ENCODE data around the gene GNG10. TPM values are rescaled to one million over a fixed set of nuclear protein-coding genes. Genes with fewer than 3 reads are reported as not detected.

Gene GNG10
- total and polyA plus RNA-seq, 2 of the 4 experiments (the other 2 are of a cell fraction) = 48.8 to 72.7 TPM

DNA sequence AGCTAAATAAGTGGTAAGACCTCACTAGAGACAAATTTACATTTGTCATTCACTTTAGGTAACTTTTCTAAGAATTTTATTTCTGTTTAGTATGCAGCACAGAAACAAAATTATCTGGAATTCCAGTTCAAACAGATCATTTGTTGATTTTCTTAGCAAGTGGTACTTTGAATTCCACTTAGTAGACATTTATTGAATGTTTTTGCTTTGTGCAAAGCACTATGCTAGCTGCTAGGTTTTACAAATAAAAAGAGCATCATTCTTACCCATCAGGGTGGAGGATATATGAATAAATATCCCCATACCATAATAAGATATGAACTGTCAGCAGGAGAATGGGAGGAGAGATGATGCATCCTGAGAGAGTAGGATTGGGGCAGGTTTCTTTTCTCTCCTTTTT lies 35.4 kb downstream of the GNG10 start:
- Histone ChIP-seq H3K4me3 (ENCODE audit: insufficient read depth, low read depth, low read length) (no peak overlapping the region), H4K20me1 (ENCODE audit: insufficient read depth, low read length) (no peaks in the 10 kb centered on the region), H2AK5ac (ENCODE audit: low read depth, low read length) (no peak overlapping the region), H3K4me1 (ENCODE audit: control insufficient read depth, insufficient read depth, low read length) (no peaks in the 10 kb centered on the region), H2AK9ac (replicated peaks; ENCODE audit: low read depth, low read length, poor library complexity) (no peak overlapping the region), H3K56ac (ENCODE audit: extremely low read depth, insufficient read depth, low read length) (no peak overlapping the region), H3K23ac (ENCODE audit: low read depth, low read length) (no peak overlapping the region), H2BK5ac (ENCODE audit: low read depth, low read length, poor library complexity, severe bottlenecking) (no peak overlapping the region), H3K14ac (replicated peaks; ENCODE audit: low read depth, low read length) (no peak overlapping the region), H3K36me3 (ENCODE audit: control insufficient read depth, insufficient read depth, low read length) (no peaks in the 10 kb centered on the region), H4K91ac (ENCODE audit: insufficient read depth, low read depth, low read length) (no peak overlapping the region), H3K79me1 (ENCODE audit: low read depth in 1 of 2, low read length in 2 of 2) (peaks cover 0 to 3% of the 10 kb centered on the region in 2 experiments; a peak in 1 of 4 replicates), H3K4me2 (ENCODE audit: low read depth, low read length) (no peak overlapping the region), H4K5ac (ENCODE audit: low read depth, low read length) (no peak overlapping the region), H3K9ac (ENCODE audit: low read depth, low read length) (no peak overlapping the region), H2BK20ac (ENCODE audit: low read depth, low read length) (no peak overlapping the region), H3K4ac (ENCODE audit: low read depth, low read length) (no peak overlapping the region), H3K9me1 (ENCODE audit: insufficient read depth, low read length) (no peaks in the 10 kb centered on the region), H3K27ac (ENCODE audit: insufficient read depth, low read length) (no peak overlapping the region), H2BK15ac (ENCODE audit: low read depth, low read length) (no peak overlapping the region), H3K9me3 (ENCODE audit: control insufficient read depth, insufficient read depth, low read length) (no peaks in the 10 kb centered on the region), H3K27me3 (ENCODE audit: control insufficient read depth, insufficient read depth, low read length) (no peaks in the 10 kb centered on the region), H3K18ac (ENCODE audit: low read depth, low read length) (no peak overlapping the region), H2BK120ac (ENCODE audit: low read depth, low read length) (no peak overlapping the region), H4K8ac (ENCODE audit: low read depth in 2 of 2, low read length in 2 of 2) (no peak overlapping the region), H2AFZ (replicated peaks; ENCODE audit: low read length, poor library complexity) (no peak overlapping the region)
- DNase-seq = no peak
- in situ Hi-C loops (cut with MboI; ENCODE audit: low sequenced_read_pairs) = no loop called here
- no TSS peak for BruUV-seq (replicated peaks)
- dilution Hi-C loops (cut with HindIII; ENCODE audit: low sequenced_read_pairs, unreplicated experiment) = no loop called here
- ChIA-PET CTCF (no interaction called here), POLR2A (ENCODE audit: unreplicated experiment) (no interaction called here)
- TF ChIP-seq MAZ (IDR thresholded peaks at IDR 0.05; ENCODE audit: borderline replicate concordance, low read depth, low read length) (no peak), POLR2A (IDR thresholded peaks at IDR 0.05; ENCODE audit: low read depth, low read length) (no peak), MAFK (IDR thresholded peaks at IDR 0.05; ENCODE audit: low read depth, low read length) (no peak), RCOR1 (IDR thresholded peaks at IDR 0.05; ENCODE audit: insufficient replicate concordance, low read length) (no peak), SMC3 (IDR thresholded peaks at IDR 0.05; ENCODE audit: low read depth, low read length) (no peak), FOS (IDR thresholded peaks at IDR 0.05; ENCODE audit: low read depth, low read length) (no peak), BHLHE40 (IDR thresholded peaks at IDR 0.05; ENCODE audit: low read depth, low read length) (no peak), RFX5 (IDR thresholded peaks at IDR 0.05; ENCODE audit: low read depth, low read length) (no peak), NFE2L2 (IDR thresholded peaks at IDR 0.05; ENCODE audit: low read depth, low read length) (no peak), CEBPB (IDR thresholded peaks at IDR 0.05; ENCODE audit: low read depth, low read length) (no peak), CHD1 (IDR thresholded peaks at IDR 0.05; ENCODE audit: low read depth, low read length) (no peak), MXI1 (IDR thresholded peaks at IDR 0.05; ENCODE audit: borderline replicate concordance, low read depth, low read length) (no peak), RAD21 (IDR thresholded peaks at IDR 0.05; ENCODE audit: low read length) (no peak)
- TF ChIP-seq, protein P1, sequence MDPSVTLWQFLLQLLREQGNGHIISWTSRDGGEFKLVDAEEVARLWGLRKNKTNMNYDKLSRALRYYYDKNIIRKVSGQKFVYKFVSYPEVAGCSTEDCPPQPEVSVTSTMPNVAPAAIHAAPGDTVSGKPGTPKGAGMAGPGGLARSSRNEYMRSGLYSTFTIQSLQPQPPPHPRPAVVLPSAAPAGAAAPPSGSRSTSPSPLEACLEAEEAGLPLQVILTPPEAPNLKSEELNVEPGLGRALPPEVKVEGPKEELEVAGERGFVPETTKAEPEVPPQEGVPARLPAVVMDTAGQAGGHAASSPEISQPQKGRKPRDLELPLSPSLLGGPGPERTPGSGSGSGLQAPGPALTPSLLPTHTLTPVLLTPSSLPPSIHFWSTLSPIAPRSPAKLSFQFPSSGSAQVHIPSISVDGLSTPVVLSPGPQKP (IDR thresholded peaks at IDR 0.05; ENCODE audit: borderline replicate concordance, low read depth, low read length) = no peak
- TF ChIP-seq, protein P2, sequence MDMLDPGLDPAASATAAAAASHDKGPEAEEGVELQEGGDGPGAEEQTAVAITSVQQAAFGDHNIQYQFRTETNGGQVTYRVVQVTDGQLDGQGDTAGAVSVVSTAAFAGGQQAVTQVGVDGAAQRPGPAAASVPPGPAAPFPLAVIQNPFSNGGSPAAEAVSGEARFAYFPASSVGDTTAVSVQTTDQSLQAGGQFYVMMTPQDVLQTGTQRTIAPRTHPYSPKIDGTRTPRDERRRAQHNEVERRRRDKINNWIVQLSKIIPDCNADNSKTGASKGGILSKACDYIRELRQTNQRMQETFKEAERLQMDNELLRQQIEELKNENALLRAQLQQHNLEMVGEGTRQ (IDR thresholded peaks at IDR 0.05; ENCODE audit: low read depth, low read length) = no peak
- TF ChIP-seq, protein P3, sequence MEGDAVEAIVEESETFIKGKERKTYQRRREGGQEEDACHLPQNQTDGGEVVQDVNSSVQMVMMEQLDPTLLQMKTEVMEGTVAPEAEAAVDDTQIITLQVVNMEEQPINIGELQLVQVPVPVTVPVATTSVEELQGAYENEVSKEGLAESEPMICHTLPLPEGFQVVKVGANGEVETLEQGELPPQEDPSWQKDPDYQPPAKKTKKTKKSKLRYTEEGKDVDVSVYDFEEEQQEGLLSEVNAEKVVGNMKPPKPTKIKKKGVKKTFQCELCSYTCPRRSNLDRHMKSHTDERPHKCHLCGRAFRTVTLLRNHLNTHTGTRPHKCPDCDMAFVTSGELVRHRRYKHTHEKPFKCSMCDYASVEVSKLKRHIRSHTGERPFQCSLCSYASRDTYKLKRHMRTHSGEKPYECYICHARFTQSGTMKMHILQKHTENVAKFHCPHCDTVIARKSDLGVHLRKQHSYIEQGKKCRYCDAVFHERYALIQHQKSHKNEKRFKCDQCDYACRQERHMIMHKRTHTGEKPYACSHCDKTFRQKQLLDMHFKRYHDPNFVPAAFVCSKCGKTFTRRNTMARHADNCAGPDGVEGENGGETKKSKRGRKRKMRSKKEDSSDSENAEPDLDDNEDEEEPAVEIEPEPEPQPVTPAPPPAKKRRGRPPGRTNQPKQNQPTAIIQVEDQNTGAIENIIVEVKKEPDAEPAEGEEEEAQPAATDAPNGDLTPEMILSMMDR (conservative IDR thresholded peaks at IDR 0.05; ENCODE audit: low read depth, low read length) = no peak
- intact Hi-C loops (cut with micrococcal nuclease) = no loop called here
- no peak for ATAC-seq (ENCODE audit: low read depth)

All from IMR-90 (cell line).